H1 (cell line): Measurements from ENCODE around the gene PEX16. TPM values are rescaled to one million over a fixed set of nuclear protein-coding genes. Genes with fewer than 3 reads are reported as not detected.
A peak's percentile ranks its signal among the peaks of the same experiment; 100 is the strongest.

Experiments used
- CTCF ChIA-PET: fragments of 300-600 bp; sonication (Branson Sonifier 250); formaldehyde crosslinking; loops from one replicate; lab custom pipeline; 2021; ENCODE audit not compliant: partially characterized antibody; lab: Charles Lee
- POLR2A ChIA-PET: fragments of 300-600 bp; sonication (Branson Sonifier 250); formaldehyde crosslinking; loops from one replicate; lab custom pipeline; 2021; ENCODE audit warnings: inconsistent platforms; ENCODE audit not compliant: partially characterized antibody; lab: Charles Lee
- DNase-seq, 2 experiments: peaks; one replicate each; pipeline versions ENCODE4 v3.0.0 to v3.0.0-alpha.2; 2010 to 2022; ENCODE audit warnings: low spot score in 2 of 2, low read depth in 1 of 2, mixed read lengths in 1 of 2
- FAIRE-seq: peaks from 2 replicates; lab custom pipeline; 2011; peaks lifted over from hg19 to GRCh38; lab: Jason Lieb, UNC
- H2AFZ ChIP-seq: 2 replicates; pipeline ENCODE4 v1.8.1; 2012; ENCODE audit warnings: low read length, inconsistent platforms
- H2AK5ac ChIP-seq: 2 replicates; pipeline ENCODE4 v1.6.1; 2013; ENCODE audit warnings: low read depth, low read length
- H2BK120ac ChIP-seq: replicated peaks from 2 replicates; pipeline ENCODE3; 2013; ENCODE audit warnings: low read depth, low read length, inconsistent platforms
- H2BK12ac ChIP-seq: 2 replicates; pipeline ENCODE4 v1.6.1; 2013; ENCODE audit warnings: low read depth, low read length
- H2BK15ac ChIP-seq: 2 replicates; pipeline ENCODE4 v1.6.1; 2013; ENCODE audit warnings: low read length
- H2BK20ac ChIP-seq: 2 replicates; pipeline ENCODE4 v1.6.1; 2013; ENCODE audit warnings: low read length
- H2BK5ac ChIP-seq: 2 replicates; pipeline ENCODE4 v1.6.1; 2013; ENCODE audit warnings: low read depth, low read length
- H3K14ac ChIP-seq: 2 replicates; pipeline ENCODE4 v1.6.1; 2013; ENCODE audit warnings: inconsistent platforms; ENCODE audit not compliant: insufficient read length
- H3K18ac ChIP-seq: 2 replicates; pipeline ENCODE4 v1.6.1; 2013; ENCODE audit warnings: low read length; ENCODE audit errors: extremely low read depth
- H3K23ac ChIP-seq: 2 replicates; pipeline ENCODE4 v1.6.1; 2013; ENCODE audit warnings: inconsistent platforms; ENCODE audit not compliant: insufficient read length
- H3K23me2 ChIP-seq: 2 replicates; pipeline ENCODE4 v1.6.1; 2013; ENCODE audit warnings: low read depth, low read length
- H3K27ac ChIP-seq: 2 replicates; pipeline ENCODE4 v1.6.1; 2011; ENCODE audit warnings: low read depth, low read length, inconsistent platforms
- H3K27me3 ChIP-seq, 4 experiments: replicated peaks in 1 of 4; 1 replicate in 1 of 4; 2 replicates in 3 of 4; pipeline versions ENCODE4 v1.6.1 to v1.8.1; 2011 to 2013; ENCODE audit warnings: low read length in 3 of 4, mild to moderate bottlenecking in 3 of 4, inconsistent platforms in 2 of 4, mixed read lengths in 2 of 4, moderate library complexity in 1 of 4; ENCODE audit not compliant: control insufficient read depth in 3 of 4, insufficient read depth in 3 of 4; ENCODE audit errors: extremely low read depth in 1 of 4
- H3K36me3 ChIP-seq, 4 experiments: 2 replicates each; pipeline versions ENCODE4 v1.6.1 to v1.8.1; 2011 to 2013; ENCODE audit warnings: mild to moderate bottlenecking in 4 of 4, low read length in 3 of 4, moderate library complexity in 2 of 4, control low read depth in 1 of 4, inconsistent platforms in 1 of 4; ENCODE audit not compliant: insufficient read depth in 4 of 4, control insufficient read depth in 2 of 4
- H3K4ac ChIP-seq: replicated peaks from 2 replicates; pipeline ENCODE3; 2013; ENCODE audit warnings: low read length, low read depth, mixed read lengths, inconsistent platforms; ENCODE audit not compliant: insufficient read length
- H3K4me1 ChIP-seq, 4 experiments: replicated peaks in 1 of 4; 1 replicate in 1 of 4; 2 replicates in 3 of 4; pipeline versions ENCODE4 v1.6.1 to v1.8.1; 2011 to 2013; ENCODE audit warnings: low read length in 3 of 4, inconsistent platforms in 2 of 4, mixed read lengths in 1 of 4; ENCODE audit not compliant: insufficient read depth in 4 of 4, control insufficient read depth in 3 of 4
- H3K4me2 ChIP-seq, 2 experiments: 2 replicates each; pipeline versions ENCODE4 v1.6.1 to v1.8.1; 2011 to 2013; ENCODE audit warnings: low read depth in 2 of 2, low read length in 2 of 2, control low read depth in 1 of 2, inconsistent platforms in 1 of 2, mild to moderate bottlenecking in 1 of 2; ENCODE audit not compliant: insufficient read depth in 1 of 2
- H3K4me3 ChIP-seq, 4 experiments: fragments of 200-600, 300-600 bp in 1 of 4; sonication (generic), shearing (Covaris generic), sonication (Bioruptor Twin) in 1 of 4; 2 replicates each; pipeline versions ENCODE4 v1.5.1 to v1.8.1; 2011 to 2016; ENCODE audit warnings: low read length in 4 of 4, low read depth in 3 of 4, control low read depth in 2 of 4, inconsistent platforms in 2 of 4, mild to moderate bottlenecking in 2 of 4, mixed read lengths in 1 of 4, moderate library complexity in 1 of 4; ENCODE audit not compliant: insufficient read depth in 2 of 4; ENCODE audit errors: extremely low read depth in 1 of 4
- H3K56ac ChIP-seq: replicated peaks from 2 replicates; pipeline ENCODE3; 2013; ENCODE audit warnings: low read depth, mild to moderate bottlenecking, mixed read lengths, low read length, inconsistent platforms; ENCODE audit not compliant: insufficient read length
- H3K79me1 ChIP-seq: 2 replicates; pipeline ENCODE4 v1.6.1; 2013; ENCODE audit warnings: low read depth, low read length, control low read depth
- H3K79me2 ChIP-seq, 2 experiments: 2 replicates each; pipeline versions ENCODE4 v1.6.1 to v1.8.1; 2012 to 2013; ENCODE audit warnings: low read length in 2 of 2, mild to moderate bottlenecking in 2 of 2, inconsistent platforms in 1 of 2; ENCODE audit not compliant: insufficient read depth in 2 of 2, control insufficient read depth in 1 of 2
- H3K9ac ChIP-seq, 4 experiments: replicated peaks in 1 of 4; 1 replicate in 1 of 4; 2 replicates in 3 of 4; pipeline versions ENCODE4 v1.6.1 to v1.8.1; 2011 to 2013; ENCODE audit warnings: low read depth in 3 of 4, low read length in 3 of 4, control low read depth in 2 of 4, mild to moderate bottlenecking in 2 of 4, moderate library complexity in 2 of 4, inconsistent platforms in 1 of 4; ENCODE audit errors: extremely low read depth in 1 of 4
- H3K9me3 ChIP-seq, 2 experiments: 2 replicates each; pipeline versions ENCODE4 v1.6.1 to v1.8.1; 2012 to 2013; ENCODE audit warnings: mild to moderate bottlenecking in 2 of 2, moderate library complexity in 2 of 2, control low read depth in 1 of 2, inconsistent platforms in 1 of 2, low read depth in 1 of 2, low read length in 1 of 2, mixed read lengths in 1 of 2; ENCODE audit not compliant: insufficient read depth in 2 of 2
- H4K20me1 ChIP-seq, 2 experiments: replicated peaks in 1 of 2; 2 replicates each; pipeline versions ENCODE3 to v1.8.1; 2011 to 2013; ENCODE audit warnings: inconsistent platforms in 2 of 2, low read length in 2 of 2, mild to moderate bottlenecking in 1 of 2; ENCODE audit not compliant: insufficient read depth in 2 of 2, control insufficient read depth in 1 of 2
- H4K5ac ChIP-seq: 2 replicates; pipeline ENCODE4 v1.6.1; 2013; ENCODE audit warnings: low read length, low read depth, mixed read lengths, inconsistent platforms; ENCODE audit not compliant: insufficient read length
- H4K8ac ChIP-seq: 2 replicates; pipeline ENCODE4 v1.8.0; 2013; ENCODE audit warnings: mild to moderate bottlenecking, moderate library complexity, low read length, inconsistent platforms; ENCODE audit not compliant: insufficient read depth; ENCODE audit errors: extremely low read depth
- H4K91ac ChIP-seq: replicated peaks from 2 replicates; pipeline ENCODE3; 2013; ENCODE audit warnings: low read length, mixed read lengths, inconsistent platforms; ENCODE audit not compliant: insufficient read length
- BRCA1 ChIP-seq: IDR thresholded peaks from 2 replicates; pipeline ENCODE4 v1.6.1; 2012; ENCODE audit warnings: low read depth, low read length, improper control_type of control experiment
- CBX8 ChIP-seq: fragments of 300-800, 300-1000 bp; sonication (generic); IDR thresholded peaks from 2 replicates; pipeline ENCODE4 v1.7.1; 2016; ENCODE audit warnings: low read depth, low read length, borderline replicate concordance
- EGR1 ChIP-seq: IDR thresholded peaks from 2 replicates; pipeline ENCODE4 v1.6.1; 2011; ENCODE audit warnings: low read depth, low read length, borderline replicate concordance
- JUN ChIP-seq: IDR thresholded peaks from 2 replicates; pipeline ENCODE4 v1.6.1; 2011; ENCODE audit warnings: low read depth, mild to moderate bottlenecking, improper control_type of control experiment, low read length
- JUND ChIP-seq: IDR thresholded peaks from 2 replicates; pipeline ENCODE4 v1.6.1; 2011; ENCODE audit warnings: mild to moderate bottlenecking, improper control_type of control experiment, low read length
- KDM4A ChIP-seq: IDR thresholded peaks from one replicate; pipeline ENCODE4 v1.7.1; 2012; ENCODE audit warnings: low read depth, mild to moderate bottlenecking, moderate library complexity, low read length, inconsistent platforms; ENCODE audit not compliant: severe bottlenecking
- SP4 ChIP-seq: IDR thresholded peaks from 2 replicates; pipeline ENCODE4 v1.6.1; 2012; ENCODE audit warnings: low read length, inconsistent platforms
- ZNF274 ChIP-seq: IDR thresholded peaks from 2 replicates; pipeline ENCODE4 v1.7.0; 2012; ENCODE audit warnings: low read length, borderline replicate concordance; ENCODE audit errors: extremely low read depth
- WGBS, 2 experiments: shearing (Covaris generic) in 1 of 2; methylation state at CpG; one replicate each; pipeline versions ENCODE4 v1.1.6 to v1.1.7; 2013 to 2015; ENCODE audit warnings: low lambda C conversion rate in 2 of 2, mixed read lengths in 2 of 2, inconsistent platforms in 1 of 2, low coverage in 1 of 2, missing lambda C conversion rate in 1 of 2; ENCODE audit not compliant: insufficient replicate concordance in 2 of 2, insufficient coverage in 1 of 2, insufficient read length in 1 of 2; ENCODE audit errors: extremely low coverage in 1 of 2, missing lambda C conversion rate in 1 of 2; 5-methylcytosine and 5-hydroxymethylcytosine counted together
- polyA plus RNA-seq, 7 experiments: library from polyadenylated mRNA; depleted of rRNA in 3 of 7; stranded (reverse) in 5 of 7; unstranded in 2 of 7; fragments of >200 nt in 5 of 7; fragments of 200-250 nt in 2 of 7; gene quantifications; 1 replicate in 5 of 7; 2 replicates in 1 of 7; 4 replicates in 1 of 7; pipeline versions ENCODE4 v1.2.1 to v1.2.3, GENCODE V29; 2011 to 2013; ENCODE audit warnings: missing spikeins in 2 of 7, mixed read lengths in 2 of 7
- total RNA-seq: library from RNA; stranded (reverse); fragmentation: NEBNext Ultra II Directional; extraction: Animal tissue kit (Norgen Biotek cat#: 25700); gene quantifications from 2 replicates; pipeline ENCODE4 v1.2.1, GENCODE V29; 2021
- TF ChIP-seq, protein P1 (sequence below): IDR thresholded peaks from 2 replicates; pipeline ENCODE4 v1.6.1; 2012; ENCODE audit warnings: inconsistent platforms
- TF ChIP-seq, protein P2 (sequence below): IDR thresholded peaks from 2 replicates; pipeline ENCODE4 v1.6.1; 2011; ENCODE audit warnings: low read length, improper control_type of control experiment

The PEX16 gene
- total and polyA plus RNA-seq, 2 of the 8 experiments (the other 6 are each of a cell fraction or from before 2014, with no cell fraction given): 29.2 to 36.0 TPM

DNA sequence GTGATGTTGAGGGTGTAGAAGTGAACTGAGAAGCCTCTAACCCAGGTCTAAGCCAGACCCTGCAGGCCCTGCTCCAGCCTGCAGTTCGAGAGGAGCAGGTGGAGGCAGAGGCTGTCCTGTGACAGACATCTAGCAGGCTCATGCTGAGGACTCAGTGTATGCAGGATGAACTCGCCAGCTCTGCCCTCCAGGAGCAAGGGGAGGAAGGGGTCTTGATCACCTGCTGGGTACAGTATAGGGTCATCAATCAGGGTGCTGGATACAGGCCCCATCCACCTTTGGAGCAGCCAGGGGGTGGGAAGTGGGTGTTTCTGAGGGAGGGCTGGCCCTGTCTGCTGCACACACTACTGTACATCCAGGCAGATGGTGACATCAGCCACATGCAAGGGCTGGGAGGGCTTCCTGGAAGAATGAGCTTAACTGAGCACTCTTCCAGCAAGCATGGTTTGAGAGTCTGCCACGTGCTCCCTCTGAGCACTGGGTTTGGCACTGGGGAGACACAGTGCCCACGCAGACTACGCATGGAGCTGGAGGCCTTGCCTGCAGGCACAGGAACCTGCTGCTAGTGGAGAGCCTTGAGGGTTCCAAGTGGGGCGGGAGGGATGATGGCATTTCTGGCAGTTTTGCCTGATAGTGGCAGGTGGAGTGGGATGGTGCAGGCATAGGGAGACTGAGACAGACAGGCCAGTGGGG, 23.0 kb downstream of the PEX16 start:
- no peak for FAIRE-seq
- DNase-seq: no peak
- POLR2A ChIA-PET: interaction anchor here (1.1 to 1.9 kb wide), 3 partner anchors 12 to 27 kb away, joined by 4 to 5 read pairs (median 5); no protein-coding TSS in a partner anchor
- TF ChIP-seq BRCA1: no peak
- no peak for TF ChIP-seq CBX8
- TF ChIP-seq, protein P1, sequence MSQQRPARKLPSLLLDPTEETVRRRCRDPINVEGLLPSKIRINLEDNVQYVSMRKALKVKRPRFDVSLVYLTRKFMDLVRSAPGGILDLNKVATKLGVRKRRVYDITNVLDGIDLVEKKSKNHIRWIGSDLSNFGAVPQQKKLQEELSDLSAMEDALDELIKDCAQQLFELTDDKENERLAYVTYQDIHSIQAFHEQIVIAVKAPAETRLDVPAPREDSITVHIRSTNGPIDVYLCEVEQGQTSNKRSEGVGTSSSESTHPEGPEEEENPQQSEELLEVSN: no peak
- no peak for TF ChIP-seq EGR1
- TF ChIP-seq JUN: no peak
- TF ChIP-seq KDM4A: no peak
- no peak for TF ChIP-seq ZNF274
- no peak for TF ChIP-seq SP4
- no peak for TF ChIP-seq JUND
- TF ChIP-seq, protein P2, sequence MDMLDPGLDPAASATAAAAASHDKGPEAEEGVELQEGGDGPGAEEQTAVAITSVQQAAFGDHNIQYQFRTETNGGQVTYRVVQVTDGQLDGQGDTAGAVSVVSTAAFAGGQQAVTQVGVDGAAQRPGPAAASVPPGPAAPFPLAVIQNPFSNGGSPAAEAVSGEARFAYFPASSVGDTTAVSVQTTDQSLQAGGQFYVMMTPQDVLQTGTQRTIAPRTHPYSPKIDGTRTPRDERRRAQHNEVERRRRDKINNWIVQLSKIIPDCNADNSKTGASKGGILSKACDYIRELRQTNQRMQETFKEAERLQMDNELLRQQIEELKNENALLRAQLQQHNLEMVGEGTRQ: no peak

More for the DNA sequence above, 23.0 kb downstream of the PEX16 start:
- H3K27ac ChIP-seq: no peak overlapping the region
- H3K4ac ChIP-seq: no peak overlapping the region
- peaks cover 0 to 22% (median 18%) of the 10 kb centered on the region in 4 experiments; a peak in 6 of 7 replicates for H3K4me1 ChIP-seq
- peak overlapping the region; percentile 11; the same call in 1 of the 2 replicates for H2AK5ac ChIP-seq
- H3K4me3 ChIP-seq: no peak overlapping the region
- H4K20me1 ChIP-seq: peaks cover 0 to 9% of the 10 kb centered on the region in 2 experiments
- H2BK12ac ChIP-seq: 0 out of 2 replicates have a peak overlapping the region, but pooled peaks have one; percentile 75
- H3K14ac ChIP-seq: no peak overlapping the region
- no peak overlapping the region for H4K8ac ChIP-seq
- H3K9me3 ChIP-seq: no peaks in the 10 kb centered on the region
- H3K79me1 ChIP-seq: no peaks in the 10 kb centered on the region; the same call in 1 of the 2 replicates
- no peak overlapping the region for H2BK20ac ChIP-seq
- H3K23me2 ChIP-seq: peaks cover 2% of the 10 kb centered on the region; the same call in 1 of the 2 replicates
- no peak overlapping the region for H2BK120ac ChIP-seq
- WGBS, 2 experiments: 92% methylated on average over 6 of the region's 6 CpGs; no CpG with 5 or more reads in 1 of the 2 experiments
- H3K18ac ChIP-seq: no peak overlapping the region
- no peak overlapping the region for H2AFZ ChIP-seq
- no peaks in the 10 kb centered on the region; a peak in 1 of 4 replicates for H3K79me2 ChIP-seq
- H2BK5ac ChIP-seq: 0 out of 2 replicates have a peak overlapping the region, but pooled peaks have one; percentile 4
- H2BK15ac ChIP-seq: 0 out of 2 replicates have a peak overlapping the region, but pooled peaks have one; percentile 13
- no peak overlapping the region for H3K56ac ChIP-seq
- H4K91ac ChIP-seq: no peak overlapping the region
- no peak overlapping the region for H3K4me2 ChIP-seq
- no peaks in the 10 kb centered on the region for H3K36me3 ChIP-seq
- H3K9ac ChIP-seq: 0 out of 7 replicates have a peak overlapping the region, but pooled peaks of 1 of the 4 experiments have one; percentile 6
- CTCF ChIA-PET: interaction anchor here (0.6 to 7.7 kb wide), 8 partner anchors 8 to 123 kb away, joined by 3 to 69 read pairs (median 4); no protein-coding TSS in a partner anchor
- H4K5ac ChIP-seq: no peak overlapping the region
- H3K27me3 ChIP-seq: no peaks in the 10 kb centered on the region
- H3K23ac ChIP-seq: no peak overlapping the region
